ENCODE results near the gene TEX28.
"Not testable (repeated sequence)": the region's sequence is repeated elsewhere in the genome, so short reads cannot be mapped to it uniquely, and the experiment has no call there.

Gene TEX28

DNA sequence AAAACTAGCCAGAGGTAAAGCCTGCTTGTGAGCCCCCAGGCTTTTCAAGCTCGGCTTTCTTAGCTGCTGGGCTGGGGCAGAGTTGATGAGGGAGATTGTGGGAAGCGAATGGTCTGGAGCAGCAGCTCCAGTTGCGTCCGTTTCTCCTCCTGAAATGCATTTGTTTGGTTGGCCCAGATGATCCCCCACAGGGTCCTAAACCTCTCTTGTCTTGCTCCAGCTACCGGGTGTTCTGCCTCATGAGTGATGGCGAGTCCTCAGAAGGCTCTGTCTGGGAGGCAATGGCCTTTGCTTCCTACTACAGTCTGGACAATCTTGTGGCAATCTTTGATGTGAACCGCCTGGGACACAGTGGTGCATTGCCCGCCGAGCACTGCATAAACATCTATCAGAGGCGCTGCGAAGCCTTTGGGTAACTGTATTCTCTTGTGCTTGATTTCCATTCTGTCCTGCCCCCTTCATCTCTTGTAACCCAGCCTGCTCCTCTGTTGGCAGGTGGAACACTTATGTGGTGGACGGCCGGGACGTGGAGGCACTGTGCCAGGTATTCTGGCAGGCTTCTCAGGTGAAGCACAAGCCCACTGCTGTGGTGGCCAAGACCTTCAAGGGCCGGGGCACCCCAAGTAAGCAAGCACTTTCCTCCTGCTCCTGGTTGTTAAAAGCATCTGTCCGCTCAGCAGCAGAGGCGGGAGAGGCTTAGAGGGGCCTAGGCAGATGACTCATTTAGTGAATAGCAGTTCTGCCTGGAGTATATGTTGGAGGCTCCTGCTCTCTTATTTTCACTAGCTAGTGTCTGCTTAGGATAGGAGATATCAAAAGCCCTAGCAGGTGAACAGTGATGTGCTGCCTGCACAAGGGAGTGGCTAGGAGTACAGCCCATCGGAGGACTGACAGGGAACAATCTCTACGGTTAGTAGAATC lies 16.0 kb upstream of the TEX28 start:
- DNase-seq = no peak

DNA sequence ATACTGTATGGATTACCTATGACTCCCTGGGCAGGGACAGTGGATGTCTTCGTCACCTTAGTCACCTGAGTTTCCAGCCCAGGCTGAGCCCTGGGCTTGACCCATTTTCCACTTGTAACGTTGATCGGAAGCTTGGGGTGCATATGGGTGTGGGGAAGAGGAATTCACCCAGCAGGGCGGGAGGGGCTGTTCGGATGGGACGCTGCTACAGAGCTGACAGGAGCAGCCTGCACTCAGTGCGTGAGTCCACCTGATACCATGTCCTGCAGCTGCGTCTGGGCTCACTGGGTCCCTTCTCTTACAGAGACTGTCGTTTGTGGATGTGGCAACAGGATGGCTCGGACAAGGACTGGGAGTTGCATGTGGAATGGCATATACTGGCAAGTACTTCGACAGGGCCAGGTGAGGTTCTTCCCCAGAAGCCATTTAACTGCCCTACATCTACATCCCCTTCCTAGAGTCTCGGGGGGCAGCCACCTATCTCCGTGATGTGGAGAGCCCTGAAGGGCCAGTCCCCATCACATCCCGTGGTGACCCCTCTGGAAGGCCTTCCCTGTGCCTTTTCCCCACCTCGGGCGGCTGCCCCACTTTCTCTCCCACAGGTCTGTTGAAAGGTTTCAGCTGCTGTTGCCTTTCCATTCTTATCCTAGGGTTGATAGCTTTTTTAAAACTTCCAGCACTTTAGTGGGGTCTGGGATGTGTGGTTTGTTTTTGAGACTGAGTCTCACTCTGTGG lies 14.3 kb upstream of the TEX28 start:
- no peak for DNase-seq

DNA sequence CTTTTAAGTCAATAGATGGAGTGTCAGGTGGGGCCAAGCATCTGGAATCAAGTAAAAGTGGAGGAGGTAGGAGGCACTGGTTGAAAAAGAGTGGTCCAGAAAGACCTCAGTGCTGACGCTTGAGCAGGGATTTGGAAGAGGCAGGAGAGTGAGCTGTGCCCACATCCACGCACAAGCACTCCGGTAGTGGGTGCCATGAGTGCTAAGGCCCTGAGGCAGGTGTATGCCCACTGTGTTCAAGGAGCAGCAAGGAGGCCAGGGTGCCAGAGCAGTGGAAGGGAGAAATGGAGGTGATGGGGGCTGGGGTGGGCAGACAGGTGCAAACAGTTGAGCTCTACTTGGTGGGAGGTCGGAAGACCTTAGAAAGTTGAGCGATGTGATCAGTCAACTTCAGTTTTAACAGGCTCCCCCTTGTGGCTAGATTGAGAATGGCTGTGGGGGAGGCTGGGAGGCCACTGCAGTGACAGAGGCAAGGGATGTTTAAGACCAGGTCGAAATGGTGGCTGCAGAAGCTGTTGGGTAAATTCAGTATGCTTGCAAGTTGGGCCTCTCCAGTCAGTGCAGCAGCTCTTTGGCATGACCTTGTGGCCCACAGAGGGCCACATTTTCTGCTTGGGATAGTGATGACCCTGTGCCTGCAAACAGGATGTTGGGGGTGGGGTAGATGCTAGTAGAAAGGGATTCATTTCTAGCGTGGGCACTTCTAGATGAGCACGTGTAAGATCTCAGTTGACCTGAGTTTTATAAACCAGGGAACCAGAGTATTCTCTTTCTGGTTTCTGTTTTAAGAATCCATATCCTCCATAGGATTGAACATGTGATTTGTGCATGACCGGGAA lies 13.4 kb upstream of the TEX28 start:
- DNase-seq = peak; percentile 77

DNA sequence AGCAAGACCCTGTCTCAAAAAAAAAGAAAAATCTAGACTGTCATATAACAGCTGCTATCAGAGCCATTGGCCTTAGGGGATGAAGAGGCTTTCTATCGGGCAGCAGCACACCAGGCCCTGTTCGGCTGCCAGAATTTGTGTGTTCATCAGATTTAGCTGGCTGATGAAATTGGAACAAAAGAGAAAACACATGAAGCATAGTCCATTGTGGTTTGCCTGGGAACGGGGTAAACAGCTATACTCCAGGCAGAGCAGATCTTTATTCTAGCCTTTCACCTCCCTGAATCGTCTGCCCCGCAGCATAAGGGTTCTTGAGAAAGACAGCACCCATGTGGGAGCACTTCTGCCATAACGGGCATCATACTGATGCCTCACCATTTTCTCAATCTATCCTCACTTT lies 12.3 kb upstream of the TEX28 start:
- DNase-seq = no peak

DNA sequence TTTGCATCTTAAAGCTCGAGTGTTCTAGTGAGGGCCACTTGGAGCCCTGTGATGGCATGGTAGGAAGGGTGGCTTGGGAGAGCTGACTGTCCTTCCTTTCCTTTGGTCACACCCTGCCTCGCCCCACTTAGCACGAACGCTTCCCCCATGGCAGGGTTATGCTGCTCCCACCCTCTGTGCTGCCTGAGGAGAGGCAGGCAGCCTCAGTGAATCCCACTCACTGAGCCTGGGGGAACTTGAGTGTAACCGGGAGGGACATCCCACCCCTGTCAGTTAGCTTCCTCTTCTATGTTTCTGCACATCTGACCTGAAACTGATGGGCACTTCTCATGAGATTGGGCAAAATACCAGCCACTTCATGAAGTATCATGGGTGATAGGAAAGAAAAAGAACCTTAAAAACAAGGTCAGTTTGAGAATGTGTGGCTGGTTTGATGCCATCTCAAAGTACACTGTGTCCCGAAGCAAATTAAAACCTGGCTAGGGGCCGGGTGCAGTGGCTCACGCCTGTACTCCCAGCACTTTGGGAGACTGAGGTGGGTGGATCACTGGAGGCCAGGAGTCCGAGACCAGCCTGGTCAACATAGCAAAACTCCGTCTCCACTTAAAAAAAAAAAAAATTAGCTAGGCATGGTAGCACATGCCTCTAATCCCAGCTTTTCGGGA lies 10.7 kb upstream of the TEX28 start:
- no peak for DNase-seq

DNA sequence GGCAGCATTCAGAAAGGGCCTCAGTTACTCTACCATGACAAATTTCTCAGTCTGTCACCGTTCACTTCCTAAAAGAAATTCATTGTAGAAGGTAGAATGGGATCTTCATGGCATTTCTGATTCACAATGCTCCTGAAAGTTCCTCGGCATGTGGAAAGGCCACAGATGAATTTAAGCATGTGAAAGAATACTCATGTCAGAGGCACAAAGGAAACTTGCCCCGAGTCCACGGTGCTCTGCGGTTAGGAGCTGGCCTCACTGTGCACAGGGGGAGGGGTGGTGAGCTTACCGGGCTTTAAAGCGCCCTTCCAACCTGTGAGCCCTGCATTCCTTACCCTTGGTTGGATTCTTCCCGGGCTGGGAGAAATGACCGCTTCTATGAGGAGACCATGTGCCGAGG lies 9.9 kb upstream of the TEX28 start:
- no peak for DNase-seq

DNA sequence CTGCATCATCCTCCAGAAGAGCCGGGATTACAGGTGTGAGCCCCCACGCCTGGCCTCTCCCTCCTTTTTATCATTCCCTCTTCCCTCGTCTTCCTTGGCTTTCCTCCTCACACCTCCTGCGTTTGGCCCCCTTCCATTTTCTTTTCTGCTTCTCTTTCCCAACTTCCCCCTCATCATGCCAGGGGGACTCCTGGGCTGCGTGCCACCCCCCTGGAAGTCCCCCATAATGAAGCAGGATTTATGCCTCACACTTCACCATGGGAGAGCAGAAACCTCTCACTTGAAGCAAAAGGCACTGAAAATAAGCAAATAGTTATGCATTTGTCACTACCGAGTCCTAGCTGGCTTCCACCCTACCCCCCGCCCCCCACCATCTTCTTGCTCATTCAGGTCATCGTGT lies 8.6 kb upstream of the TEX28 start:
- DNase-seq = no peak

DNA sequence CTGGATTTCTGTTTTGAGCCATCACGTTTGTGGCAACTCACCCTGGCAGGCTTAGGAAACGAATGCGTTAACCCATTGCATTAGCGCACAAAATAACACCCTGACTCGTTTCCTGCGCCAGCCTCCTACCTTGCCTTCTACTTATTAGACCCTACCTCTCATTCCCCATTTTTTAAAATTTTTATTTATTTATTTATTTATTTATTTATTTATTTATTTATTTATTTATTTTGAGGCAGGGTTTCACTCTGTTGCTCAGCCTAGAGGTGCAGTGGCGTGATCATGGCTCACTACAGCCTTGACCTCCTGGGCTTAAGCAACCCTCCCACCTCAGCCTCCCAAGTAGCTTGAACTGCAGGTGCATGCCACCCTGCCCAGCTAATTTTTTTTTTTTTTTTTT lies 8.1 kb upstream of the TEX28 start:
- not testable (repeated sequence) for DNase-seq

DNA sequence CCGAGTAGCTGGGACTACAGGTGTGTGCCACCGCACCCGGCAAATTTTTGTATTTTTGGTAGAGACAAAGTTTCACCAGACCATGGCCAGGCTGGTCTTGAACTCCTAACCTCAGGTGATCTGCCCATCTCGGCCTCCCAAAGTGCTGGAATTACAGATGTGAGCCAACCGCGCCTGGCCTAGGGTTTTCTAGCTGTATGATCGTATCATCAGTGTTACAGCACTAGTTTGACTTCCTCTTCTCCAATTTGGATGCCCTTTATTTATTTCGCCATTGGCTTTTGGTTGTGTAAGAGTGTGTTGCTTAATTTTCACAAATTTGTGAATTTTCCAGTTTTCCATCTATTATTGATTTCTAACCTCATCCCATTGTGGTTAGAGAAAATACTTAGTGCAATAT lies 5.9 kb upstream of the TEX28 start:
- no peak for DNase-seq

DNA sequence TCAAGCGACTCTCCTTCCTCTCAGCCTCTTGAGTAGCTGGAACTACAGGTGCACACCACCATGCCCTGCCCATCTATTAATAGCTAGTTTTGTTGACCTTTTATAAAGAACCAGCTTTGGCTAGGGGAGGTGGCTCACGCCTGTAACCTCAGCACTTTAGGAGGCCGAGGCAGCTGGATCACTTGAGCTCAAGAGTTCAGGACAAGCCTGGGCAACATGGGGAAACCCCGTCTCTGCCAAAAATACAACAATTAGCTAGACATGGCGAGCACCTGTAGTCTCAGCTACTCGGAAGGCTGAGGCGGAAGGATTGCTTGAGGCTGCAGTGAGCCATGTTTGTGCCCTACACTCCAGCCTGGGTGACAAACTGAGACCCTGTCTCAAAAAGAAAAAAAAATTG lies 3.4 kb upstream of the TEX28 start:
- no peak for DNase-seq

DNA sequence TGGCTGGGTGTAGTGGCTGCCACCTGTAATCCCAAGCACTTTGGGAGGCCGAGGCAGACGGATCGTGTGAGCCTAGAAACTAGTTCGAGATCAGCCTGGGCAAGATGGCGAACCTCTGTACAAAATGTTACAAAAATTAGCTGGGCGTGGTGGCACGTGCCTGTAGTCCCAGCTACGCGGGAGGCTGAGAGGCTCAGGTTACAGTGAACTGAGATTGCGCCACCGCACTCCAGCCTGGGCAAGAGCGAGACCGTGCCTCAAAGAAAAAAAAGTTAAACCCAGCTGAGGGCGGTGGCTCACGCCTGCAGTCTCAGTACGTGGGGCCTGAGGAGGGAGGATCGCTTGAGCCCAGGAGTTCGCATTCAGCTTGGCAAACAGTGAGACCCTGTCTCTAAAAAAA lies 1.8 kb upstream of the TEX28 start:
- no peak for DNase-seq

DNA sequence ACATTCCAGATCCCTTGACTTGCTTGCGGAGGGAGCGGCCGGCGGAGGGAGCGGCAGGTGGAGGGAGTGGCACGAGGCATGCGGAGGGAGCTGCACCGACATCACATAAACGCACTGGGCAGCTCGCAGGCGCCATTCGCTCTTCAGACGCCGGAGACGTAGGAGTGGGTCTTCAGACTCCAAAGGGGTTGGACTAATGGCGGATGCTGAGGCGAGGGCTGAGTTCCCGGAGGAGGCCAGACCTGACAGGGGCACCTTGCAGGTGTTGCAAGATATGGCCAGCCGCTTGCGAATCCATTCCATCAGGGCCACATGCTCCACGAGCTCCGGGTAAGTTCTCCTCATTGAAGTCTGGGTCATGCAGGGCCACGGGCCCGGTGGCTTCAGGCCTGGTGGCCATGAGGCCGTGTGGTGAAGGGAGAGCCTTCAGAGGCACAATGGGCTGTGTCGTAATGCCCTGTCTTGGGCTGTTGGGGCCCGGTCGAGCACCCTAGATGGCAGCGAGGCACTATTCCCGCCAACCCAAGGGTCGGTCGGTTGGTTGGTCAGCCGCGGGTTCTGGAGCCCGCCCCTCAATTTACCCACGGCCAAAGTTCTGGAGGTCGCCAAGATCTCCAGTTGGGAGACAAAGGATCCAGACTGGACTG lies 863 bp upstream of the TEX28 start, which contains the start of gene TKTL1:
TKTL1 (plus strand) TSS at position 132 of the 647 bp plus-strand sequence; CDS start at position 197, 65 bp downstream.
- no peak for DNase-seq

DNA sequence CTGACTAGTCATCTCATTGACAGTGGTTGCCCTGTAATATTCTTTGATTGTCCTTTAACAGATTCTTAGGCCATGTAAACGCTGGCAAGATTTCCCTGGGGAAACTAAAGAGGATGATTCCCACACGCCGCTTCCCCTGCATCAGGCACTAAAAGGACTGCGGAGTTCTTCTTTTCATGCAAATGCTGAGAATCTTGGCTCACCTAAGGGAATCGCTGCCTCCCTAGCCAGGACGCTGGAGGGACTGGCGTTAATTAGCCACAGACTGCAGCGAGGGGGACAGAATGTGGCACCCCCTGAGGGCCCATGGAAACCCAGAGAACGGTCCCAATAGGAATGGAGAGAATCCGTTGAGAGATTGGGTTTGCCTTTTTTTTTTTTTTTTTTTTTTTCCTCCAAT lies 8.5 kb downstream of the TEX28 start:
- not testable (repeated sequence) for DNase-seq

DNA sequence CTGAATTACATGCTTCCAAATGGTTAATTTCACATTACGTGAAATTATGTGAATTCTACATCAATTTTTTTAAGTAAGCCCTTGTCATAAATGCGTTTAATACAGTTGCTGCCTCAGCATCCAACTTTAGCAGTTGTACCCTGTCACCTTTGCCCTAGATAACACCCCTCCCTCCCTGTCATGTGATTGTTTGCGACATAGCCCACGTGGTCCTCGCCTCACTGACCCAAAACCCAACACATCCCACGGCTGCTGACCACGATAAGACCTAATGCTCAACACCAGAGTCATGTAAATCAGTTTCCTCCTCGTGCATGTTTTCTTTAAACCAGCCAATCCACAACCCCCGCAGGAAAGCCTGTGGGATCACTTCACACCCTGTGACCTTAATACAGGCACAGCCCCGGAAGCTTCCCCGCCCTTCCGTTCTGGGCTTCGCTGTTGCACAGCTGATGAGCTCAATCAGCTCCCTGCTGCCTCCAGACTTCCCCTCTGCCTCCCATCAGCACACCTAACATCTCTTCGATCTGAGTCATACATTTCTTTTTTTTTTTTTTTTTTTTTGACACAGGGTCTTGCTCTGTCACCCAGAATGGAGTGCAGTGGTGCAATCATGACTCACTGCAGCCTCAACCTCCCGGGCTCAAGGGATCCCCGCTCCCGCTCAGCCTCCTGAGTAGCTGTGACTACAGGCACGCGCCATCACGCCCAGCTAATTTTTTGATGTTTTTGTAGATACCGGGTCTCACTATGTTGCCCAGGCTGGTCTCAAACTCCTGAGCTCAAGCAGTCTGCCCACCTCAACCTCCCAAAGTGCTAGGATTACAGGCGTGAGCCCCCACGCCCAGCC lies 10.2 kb downstream of the TEX28 start:
- DNase-seq = not testable (repeated sequence)

DNA sequence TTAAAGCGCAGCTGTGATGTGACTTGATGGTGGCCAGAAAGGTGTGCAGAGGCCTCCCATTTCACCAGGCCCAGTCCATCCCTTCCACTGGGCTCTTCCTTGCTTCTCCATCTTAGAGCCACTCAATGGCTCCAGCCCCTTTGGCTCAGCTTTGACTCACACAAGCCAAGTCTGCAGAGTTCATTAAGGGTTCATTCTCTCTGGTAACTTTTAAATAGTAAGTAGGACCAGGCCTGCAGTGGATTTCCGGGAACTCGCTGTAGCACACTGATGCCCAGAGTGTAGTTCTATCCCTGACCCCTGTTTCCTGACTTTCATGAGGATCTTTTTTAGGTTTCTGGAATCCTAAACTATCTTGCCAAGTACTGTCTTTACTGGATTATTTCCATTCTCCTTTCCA lies 25.7 kb downstream of the TEX28 start:
- DNase-seq = not testable (repeated sequence)

DNA sequence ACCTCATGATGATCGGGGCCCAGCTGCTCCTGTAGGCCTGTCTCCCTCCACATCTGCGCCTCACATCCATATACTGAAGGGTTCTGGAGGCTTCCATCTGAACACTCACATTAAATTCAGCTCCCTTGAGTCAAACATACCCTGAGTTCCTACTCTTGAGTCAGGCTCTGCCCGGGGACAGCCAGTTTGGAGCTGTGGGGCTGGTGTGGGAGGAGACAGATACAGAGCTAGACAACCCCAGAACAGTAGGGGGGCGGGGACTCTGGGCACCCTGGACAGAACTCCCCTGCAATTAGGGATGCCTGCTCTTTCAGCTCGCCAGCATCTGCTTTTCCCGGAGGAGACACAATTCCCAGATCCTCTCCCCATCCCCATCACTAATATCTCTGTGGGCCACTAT lies 31.9 kb downstream of the TEX28 start:
- DNase-seq = not testable (repeated sequence)

DNA sequence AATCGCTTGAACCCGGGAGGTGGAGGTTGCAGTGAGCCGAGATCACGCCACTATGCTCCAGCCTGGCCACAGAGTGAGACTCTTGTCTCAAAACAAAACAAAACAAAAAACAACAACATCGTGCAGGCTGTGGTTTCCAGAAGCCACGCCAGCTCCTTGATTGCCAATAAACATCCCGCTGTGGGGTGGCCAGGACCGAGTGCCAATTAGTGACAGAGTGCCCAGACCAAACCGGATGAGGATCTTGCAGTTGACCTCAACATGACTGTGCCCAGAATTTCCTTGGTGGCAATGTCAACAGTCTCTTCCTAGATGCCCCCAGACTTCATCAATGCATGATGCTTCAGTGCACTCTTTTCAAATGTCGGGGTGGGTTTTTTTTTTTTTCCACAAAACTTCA lies 36.2 kb downstream of the TEX28 start:
- not testable (repeated sequence) for DNase-seq

DNA sequence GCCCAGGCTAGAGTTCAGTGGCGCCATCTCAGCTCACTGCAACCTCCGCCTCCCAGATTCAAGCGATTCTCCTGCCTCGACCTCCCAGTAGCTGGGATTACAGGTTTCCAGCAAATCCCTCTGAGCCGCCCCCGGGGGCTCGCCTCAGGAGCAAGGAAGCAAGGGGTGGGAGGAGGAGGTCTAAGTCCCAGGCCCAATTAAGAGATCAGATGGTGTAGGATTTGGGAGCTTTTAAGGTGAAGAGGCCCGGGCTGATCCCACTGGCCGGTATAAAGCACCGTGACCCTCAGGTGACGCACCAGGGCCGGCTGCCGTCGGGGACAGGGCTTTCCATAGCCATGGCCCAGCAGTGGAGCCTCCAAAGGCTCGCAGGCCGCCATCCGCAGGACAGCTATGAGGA lies 37.6 kb downstream of the TEX28 start, which contains the start of gene OPN1MW3:
OPN1MW3 (plus strand) TSS at position 301 of the 400 bp plus-strand sequence; CDS start at position 339, 38 bp downstream.
- DNase-seq = not testable (repeated sequence)

DNA sequence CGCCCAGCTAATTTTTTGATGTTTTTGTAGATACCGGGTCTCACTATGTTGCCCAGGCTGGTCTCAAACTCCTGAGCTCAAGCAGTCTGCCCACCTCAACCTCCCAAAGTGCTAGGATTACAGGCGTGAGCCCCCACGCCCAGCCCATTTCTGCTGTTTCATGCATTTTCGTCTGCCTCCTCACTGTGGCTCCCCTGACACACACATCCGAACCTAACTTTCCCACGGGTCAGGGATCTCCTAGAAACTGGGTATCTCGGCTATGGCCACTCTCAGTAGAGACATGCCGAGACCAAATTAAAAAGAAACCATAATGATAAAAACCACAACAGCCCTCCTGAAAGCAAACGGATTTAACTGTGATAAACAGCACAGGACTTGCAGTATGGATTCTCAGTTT lies 46.8 kb downstream of the TEX28 start:
- not testable (repeated sequence) for DNase-seq

DNA sequence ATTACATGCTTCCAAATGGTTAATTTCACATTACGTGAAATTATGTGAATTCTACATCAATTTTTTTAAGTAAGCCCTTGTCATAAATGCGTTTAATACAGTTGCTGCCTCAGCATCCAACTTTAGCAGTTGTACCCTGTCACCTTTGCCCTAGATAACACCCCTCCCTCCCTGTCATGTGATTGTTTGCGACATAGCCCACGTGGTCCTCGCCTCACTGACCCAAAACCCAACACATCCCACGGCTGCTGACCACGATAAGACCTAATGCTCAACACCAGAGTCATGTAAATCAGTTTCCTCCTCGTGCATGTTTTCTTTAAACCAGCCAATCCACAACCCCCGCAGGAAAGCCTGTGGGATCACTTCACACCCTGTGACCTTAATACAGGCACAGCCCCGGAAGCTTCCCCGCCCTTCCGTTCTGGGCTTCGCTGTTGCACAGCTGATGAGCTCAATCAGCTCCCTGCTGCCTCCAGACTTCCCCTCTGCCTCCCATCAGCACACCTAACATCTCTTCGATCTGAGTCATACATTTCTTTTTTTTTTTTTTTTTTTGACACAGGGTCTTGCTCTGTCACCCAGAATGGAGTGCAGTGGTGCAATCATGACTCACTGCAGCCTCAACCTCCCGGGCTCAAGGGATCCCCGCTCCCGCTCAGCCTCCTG lies 47.4 kb downstream of the TEX28 start:
- DNase-seq = not testable (repeated sequence)
